Endometrial microvascular endothelial cells (primary cell): Measurements from ENCODE around the gene STK33. TPM values are rescaled to one million over a fixed set of nuclear protein-coding genes. Genes with fewer than 3 reads are reported as not detected.

Experiments used
- in situ Hi-C: cut with HindIII; loops from 2 replicates; pipeline ENCODE4 v1.10.0; 2017; ENCODE audit warnings: low sequenced_read_pairs, low pct_unique_long_range_greater_than_20kb; ENCODE audit errors: inconsistent ontology term
- total RNA-seq: library from RNA; depleted of rRNA; stranded (reverse); fragments of >200 nt; gene quantifications from one replicate; pipeline ENCODE4 v1.2.3, GENCODE V29; 2015; ENCODE audit errors: inconsistent ontology term

STK33 gene
- total RNA-seq, 1 donor from 2014 or later: 0.28 TPM

DNA sequence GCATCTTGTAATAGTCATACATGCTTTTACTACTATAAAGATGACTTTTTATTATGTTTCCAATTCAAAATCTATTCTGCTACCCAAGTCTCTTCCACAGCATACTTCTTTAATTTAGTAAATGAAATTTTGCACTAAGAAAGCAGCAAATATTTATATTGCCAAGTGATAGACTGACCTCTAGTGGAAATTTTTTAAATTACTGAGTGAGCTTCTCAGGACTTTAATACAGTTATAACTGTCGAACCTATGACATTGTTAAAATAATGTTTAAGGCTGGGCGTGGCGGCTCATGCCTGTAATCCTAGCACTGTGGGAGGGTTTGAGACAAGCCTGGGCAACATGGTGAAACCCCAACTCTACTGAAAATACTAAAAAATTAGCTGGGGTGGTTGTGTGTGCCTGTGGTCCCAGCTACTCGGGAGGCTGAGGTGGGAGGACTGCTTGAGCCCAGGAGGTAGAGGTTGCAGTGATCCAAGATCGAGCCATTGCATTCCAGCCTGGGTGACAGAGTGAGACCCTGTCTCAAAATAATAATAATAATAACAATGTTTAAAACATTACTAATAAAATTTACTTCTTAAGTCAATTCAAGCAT, 27.3 kb downstream of the STK33 start:
- in situ Hi-C loops: no loop called here

DNA sequence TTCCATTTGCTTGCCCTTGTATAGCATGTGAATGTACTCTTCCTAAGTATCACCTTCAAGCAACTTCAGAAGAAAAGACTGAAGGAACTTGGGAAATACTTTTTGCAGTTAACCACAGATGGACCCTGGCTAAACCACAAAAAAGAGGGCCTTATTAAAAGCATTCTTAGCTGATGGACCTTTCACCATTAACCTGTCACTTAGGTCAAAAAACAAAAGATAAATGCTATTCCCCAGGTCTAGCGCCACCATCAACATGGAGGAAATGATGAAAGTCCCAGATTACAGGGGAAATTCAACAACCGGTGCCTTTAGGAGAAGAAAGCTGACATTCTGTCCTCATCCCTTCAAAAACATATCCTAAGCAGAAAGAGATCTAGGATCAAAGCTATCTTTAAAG, 29.5 kb downstream of the STK33 start:
- in situ Hi-C loops: no loop called here

DNA sequence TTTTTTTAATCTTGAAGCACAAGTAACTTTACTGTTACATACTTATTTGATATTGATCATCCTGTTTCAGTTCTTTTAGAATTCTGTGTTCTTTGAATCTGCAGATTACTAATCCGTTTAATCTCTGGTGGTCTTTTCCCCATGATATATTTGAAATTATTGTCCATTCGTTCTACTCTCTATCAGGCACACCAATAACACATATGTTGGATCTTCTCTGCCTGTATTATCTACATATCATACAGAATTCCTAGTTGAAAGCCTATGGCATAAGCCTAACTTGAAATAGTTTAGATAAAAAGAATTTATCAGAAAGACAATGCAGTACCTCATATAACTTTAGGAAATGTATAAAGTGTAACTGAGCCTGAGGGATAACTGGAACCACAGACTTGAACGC, 32.6 kb downstream of the STK33 start:
- in situ Hi-C loops: no loop called here

DNA sequence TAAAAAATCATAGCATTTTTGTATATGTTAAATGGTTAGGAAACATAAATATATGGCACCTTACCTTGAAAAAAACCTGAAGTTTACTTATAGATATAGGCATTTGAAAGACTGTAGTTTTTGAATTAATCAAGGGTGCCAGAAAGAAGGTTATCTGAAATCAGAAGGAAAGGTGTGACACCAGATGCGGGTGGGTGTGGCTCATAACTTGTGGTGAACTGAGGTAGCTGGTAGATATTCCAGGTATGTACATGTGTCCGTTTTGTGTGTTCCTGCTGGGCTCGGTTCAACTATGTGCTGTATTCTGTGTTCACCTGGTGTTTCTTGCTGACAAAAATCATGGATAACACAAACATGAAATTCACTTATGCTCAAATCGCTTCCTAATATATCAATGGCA, 35.6 kb downstream of the STK33 start:
- in situ Hi-C loops: no loop called here

DNA sequence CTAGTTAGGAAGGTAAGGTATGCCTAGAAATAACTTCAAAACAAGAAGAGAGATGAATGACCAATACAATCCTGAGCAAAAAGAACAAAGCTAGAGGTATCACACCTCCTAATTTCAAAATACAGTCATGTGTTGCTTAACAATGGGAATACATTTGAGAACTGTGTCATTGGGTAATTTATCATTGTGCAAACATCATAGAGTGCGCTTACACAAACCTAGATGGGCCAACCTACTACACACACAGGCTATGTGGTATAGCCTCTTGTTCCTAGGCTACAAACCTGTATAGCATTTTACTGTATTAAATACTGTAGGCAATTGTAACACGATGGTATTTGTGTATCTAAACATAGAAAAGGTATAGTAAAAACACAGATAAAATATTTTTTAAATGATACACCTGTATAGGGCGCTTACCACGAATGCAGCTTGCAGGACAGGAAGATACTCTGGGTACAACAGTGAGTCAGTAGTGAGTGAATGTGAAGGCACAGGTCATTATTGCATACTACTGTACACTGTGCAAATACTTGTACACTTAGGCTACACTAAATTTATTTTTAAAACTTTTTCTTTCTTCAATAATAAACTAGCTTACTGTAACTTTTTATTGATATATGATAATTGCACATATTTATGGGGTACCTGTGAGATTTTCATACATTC, 48.2 kb downstream of the STK33 start:
- in situ Hi-C loops: no loop called here

DNA sequence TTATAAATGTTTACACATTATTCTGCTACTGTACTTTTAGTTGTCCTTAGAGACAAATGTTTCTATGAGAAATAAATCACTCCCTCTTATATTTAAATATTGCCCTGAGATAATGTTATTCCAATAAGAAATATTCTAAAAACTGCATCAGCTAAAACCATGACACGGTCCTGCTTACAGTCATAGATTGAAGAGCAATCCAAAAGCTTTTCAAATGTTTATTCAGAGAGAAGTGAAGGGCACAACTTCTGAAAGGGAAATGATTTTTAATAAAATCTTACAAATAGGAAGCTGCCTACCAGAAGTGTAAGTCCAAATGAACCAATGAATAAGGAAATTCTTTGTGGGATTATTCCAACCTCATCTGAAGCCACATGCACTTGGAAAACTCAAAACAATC, 49.2 kb downstream of the STK33 start:
- in situ Hi-C loops: no loop called here

DNA sequence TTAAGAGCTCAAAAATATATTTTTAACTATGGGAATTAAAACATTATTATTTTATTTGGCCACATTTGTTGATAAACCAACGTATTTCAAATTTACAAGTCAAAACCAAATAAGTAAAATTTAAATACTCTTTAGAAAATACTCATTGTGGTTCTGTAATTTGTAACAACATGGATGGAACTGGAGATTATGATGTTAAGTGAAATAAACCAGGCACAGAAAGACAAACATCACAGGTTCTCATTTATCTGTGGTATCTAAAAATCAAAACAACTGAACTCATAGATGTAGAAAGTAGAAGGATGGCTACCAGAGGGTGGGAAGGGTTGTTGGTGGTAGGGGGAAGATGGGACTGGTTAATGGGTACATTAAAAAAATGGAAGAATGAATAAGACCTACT, 50.8 kb downstream of the STK33 start:
- in situ Hi-C loops: no loop called here

DNA sequence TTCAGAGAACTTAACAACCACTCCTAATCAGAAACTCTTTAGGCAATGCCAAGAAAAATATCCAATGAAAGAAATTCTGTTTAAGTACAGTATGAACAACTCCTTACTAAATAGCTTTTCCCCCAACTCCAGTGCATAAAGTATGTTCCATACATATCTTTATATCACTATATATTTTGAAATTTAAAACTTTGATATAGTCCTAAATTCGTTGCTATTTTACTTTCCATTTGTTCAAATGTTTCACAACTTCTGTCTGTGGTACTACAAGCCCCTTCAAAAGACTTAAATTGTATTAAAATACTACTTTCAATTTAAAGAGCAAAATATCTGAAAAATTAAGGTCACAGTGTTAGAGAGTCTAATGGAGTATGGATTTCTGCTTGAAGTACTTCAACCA, 52.6 kb downstream of the STK33 start:
- in situ Hi-C loops: no loop called here

DNA sequence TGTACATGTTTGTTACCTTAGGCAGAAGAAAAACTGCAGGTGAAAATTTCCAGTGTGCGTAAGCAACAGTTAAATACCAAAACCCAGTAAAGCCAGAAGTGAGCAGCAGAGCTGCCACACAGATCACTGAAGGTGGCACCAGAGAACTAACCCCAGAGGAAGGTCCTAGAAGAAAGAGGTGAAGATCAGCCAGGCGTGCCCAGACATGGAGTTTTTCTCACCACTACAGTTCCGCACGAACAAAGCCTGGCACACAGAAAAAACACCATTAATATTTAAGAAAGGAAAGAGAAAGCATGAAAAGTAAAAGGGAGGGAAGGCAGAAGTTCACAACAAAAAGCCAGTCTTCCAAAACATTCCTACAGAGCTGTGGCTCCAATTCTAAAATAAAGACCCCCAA, 60.7 kb downstream of the STK33 start:
- in situ Hi-C loops: no loop called here

DNA sequence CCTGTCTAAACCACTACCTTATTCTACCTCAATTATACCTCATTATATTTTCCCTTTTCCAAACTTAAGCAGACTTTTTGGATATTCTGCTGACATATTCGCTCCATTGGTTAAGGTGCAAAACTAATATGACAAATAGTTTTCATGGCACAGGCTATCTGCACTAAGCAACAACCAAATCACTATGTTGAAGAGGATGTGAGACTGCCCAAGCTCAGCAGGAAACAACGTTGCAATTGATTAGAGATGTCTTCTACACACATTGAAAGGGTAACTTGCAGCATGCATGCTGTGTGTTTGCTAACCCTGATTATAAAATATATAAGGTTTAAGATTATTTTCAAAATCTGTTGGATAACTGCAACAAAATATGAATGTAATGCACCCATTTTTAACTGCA, 61.6 kb downstream of the STK33 start:
- in situ Hi-C loops: no loop called here

DNA sequence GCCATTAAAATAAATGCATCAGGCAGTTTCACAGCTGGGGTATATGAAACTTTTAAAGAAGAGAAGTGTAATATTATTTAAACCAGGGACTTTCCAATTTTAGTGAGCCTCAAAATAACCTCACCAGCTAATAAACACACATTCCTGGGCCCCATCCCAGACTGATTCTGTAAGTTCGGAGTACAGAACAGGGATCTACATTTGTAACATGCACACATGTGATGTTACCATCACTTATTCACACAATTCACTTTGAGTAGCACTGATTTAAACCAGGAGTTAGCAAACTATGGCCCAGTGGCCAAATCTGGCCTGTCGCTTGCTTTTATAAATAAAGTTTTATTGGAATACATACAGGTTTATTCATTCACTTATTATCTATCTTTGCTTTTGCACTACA, 62.0 kb downstream of the STK33 start:
- in situ Hi-C loops: no loop called here

DNA sequence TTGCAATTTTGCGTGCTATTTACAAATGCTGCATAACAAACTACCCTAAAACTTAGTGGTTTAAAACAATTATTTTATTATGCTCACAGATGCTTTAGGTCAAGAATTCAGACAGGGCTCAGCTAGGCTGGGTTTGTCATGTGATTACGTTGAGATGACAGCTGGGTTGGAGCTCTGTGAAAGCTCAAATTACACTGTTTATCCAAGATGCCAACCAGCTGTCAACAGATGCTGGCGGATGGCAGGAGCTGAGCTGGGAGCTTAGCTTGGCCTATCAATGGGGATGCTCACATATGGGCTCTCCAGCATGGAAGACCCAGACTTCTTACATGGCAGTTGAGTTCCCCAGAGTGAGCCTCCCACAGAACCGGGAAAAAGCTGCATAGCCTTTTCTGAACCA, 62.7 kb downstream of the STK33 start:
- in situ Hi-C loops: no loop called here

DNA sequence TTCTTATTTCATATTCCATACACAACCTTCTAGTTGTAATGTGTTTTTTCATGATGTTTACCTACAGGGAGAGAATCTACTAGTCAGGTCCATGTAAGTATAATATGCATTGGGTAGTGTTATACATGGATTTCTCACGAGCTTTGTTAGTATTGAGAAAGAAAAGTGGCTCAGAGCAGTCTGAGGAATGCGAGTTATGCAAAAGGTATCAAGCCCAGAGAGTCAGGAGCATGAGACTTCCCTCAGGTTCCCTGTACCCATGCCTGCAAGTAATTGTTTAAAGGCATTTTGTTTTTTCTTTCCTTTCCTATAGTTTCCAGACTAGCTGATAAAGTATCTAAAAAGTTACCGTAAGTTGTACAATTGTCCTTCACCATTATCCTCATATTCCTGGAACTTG, 66.1 kb downstream of the STK33 start:
- in situ Hi-C loops: no loop called here

DNA sequence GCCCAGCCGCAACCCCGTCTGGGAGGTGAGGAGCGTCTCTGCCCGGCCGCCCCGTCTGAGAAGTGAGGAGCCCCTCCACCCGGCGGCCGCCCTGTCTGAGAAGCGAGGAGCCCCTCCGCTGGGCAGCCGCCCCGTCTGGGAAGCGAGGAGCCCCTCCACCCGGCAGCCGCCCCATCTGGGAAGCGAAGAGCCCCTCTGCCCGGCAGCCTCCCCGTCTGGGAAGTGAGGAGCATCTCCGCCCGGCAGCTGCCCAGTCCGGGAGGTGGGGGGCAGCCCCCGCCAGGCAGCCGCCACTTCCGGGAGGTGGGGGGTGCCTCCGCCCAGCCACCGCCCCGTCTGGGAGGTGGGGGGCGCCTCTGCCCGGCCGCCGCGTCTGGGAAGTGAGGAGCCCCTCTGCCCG, 70.6 kb downstream of the STK33 start:
- in situ Hi-C loops: no loop called here

DNA sequence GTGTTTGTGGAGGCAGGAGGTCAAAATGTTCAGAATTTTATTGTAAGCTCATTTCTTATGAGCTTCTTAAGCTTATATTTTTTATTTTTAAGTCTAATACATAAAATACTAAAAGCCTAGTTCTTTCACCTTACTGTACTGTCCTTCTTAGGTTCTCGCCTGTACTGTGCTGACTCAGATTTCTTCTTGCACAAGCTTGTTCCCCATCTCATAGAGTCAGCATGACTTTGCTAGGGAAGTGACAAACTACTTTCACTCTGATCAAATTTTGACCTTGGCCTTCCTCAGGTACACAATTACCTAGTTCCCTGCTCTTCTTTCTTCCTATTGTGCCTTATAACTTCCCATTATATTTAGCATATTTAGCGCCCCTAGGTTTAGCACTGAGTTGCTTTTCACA, 81.5 kb downstream of the STK33 start:
- in situ Hi-C loops: no loop called here

DNA sequence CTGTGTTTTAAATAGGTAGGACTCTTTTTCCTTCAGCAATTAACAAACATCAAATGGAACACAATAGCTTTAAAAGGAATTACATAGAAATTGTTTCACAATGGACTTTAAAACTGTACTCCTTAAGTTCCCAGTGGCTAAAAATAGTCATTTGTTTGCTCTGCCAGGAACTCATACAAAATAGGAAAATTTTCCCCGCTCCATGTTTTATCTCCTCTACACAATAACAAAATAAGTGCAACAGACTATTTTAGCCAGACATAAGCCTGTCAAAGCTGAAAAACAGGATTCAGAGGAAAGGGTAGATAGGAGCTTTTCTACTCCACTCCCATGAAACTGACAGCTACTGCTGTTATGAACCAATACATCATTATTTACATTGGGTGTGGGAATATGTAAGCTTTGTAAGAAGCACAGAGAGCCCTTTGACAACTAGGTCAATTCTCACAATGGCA, 90.1 kb downstream of the STK33 start:
- in situ Hi-C loops: no loop called here

DNA sequence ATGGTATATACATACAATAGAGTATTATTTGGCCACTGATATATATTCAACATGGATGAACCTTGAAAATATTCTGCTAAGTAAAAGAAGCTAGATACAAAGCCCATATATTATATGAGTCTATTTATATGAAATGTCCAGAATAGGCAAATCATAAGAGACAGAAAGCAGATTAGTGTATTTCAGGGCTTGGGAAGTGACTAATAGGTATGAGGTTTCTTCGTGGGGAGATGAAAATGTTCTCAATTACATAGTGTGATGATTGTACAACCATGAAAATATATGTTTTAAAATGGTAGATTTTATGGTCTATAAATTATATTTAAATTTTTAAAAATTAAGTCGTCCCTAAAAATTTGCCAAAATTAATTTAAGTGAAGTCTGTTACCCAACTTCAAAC, 92.2 kb downstream of the STK33 start:
- in situ Hi-C loops: no loop called here

DNA sequence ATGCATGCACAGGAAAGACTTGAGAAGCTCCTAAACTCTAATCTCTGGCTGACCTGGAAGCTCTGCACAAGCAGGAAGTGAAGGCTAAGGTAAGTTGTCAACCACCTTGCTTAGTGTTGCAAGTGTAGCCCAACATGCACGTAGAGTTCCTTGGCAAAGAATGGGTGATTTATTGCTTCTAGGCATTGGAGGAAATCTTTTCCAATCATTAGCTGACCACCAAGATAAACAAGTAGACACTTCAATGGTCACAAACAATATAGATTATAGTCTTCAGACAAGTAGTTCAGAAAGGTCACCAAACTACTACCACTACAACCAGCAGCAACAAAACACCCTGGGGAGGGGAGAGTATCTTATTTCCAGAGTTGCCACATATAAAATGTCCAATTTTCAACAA, 105.6 kb downstream of the STK33 start:
- in situ Hi-C loops: no loop called here

DNA sequence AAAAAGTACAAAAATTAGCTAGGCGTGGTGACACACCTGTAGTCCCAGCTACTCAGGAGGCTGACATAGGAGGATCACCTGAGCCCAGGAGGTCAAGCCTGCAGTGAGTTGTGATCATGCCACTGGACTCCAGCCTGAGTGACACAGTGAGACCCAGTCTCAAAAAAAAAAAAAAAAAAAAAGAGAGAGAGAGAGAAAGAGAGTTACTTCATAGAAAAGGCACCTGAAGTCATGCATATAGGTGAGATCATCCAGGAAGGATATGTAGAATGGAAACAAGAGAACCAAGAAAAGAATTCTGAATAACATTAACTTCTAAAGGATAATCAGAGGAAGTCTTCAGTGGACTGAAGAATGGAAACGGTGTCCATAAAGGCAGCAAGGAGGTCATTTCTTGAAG, 106.8 kb downstream of the STK33 start:
- in situ Hi-C loops: no loop called here

DNA sequence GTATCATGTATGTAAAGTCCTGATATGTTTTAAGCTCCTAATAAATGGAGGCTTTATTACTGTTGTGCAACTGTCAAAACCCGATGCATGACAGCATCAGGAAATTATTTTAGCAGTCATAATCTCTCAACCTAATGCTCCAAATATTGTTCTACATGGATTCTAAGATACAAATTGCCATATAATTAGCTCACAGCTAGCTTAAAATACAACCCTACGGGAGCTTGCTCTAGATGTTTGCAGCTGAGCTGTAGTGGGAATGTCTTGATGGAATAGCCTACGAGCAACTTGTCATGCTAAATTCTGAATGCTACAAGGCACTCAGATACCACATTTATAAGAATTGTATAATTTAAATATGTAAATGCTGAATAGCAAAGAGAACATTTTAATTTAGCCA, 109.8 kb downstream of the STK33 start:
- in situ Hi-C loops: no loop called here

DNA sequence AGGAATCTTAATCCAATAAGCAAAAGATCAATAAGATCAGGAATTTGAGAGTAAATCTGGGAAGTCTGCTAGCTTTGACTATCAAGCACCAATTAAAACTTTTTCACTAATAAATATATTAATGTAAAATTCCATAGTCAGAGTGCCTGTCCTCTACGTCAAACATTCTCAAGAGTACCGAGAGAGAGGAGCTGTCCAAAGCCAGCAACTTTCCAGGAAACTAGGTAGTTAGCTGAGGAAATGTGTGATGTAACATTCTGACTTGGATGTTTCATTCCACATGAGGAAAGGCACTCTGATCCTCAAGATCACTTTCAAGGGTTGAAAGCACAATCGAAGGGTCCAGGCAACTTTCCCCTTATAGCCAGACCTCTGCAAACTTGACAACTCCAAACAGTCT, 113.2 kb downstream of the STK33 start:
- in situ Hi-C loops: no loop called here
